Neural progenitor cell (in vitro differentiated cells): Measurements from ENCODE around the gene TRIO.

Experiments used
- CTCF ChIP-seq: fragments of 200-600 bp; sonication (generic); IDR thresholded peaks from 2 replicates; pipeline ENCODE4 v1.5.1; 2017; ENCODE audit warnings: antibody characterized with exemption, mild to moderate bottlenecking
- EZH2 ChIP-seq: fragments of 200-600 bp; sonication (generic); IDR thresholded peaks from 2 replicates; pipeline ENCODE4 v1.6.1; 2017; ENCODE audit warnings: antibody characterized with exemption, mild to moderate bottlenecking, moderate library complexity
- EZH2phosphoT487 ChIP-seq: fragments of 200-600 bp; sonication (generic); IDR thresholded peaks from 2 replicates; pipeline ENCODE4 v1.6.1; 2017; ENCODE audit warnings: antibody characterized with exemption

- TF ChIP-seq CTCF (no peak), EZH2phosphoT487 (no peak), EZH2 (no peak)
Observed at GRCh38 chr5:14355391-14355790, 212.2 kb downstream of the TRIO start.
